HL-60 (cell line): ENCODE measurements around the gene IFT20.

Source experiments
- CTCF ChIP-seq: IDR thresholded peaks from one replicate; pipeline ENCODE4 v1.5.1; 2011; ENCODE audit warnings: low read length, control low read depth, inconsistent platforms; ENCODE audit not compliant: insufficient read depth
- POLR2AphosphoS5 ChIP-seq: IDR thresholded peaks from 2 replicates; pipeline ENCODE4 v1.6.1; 2012; ENCODE audit warnings: low read depth
- SPI1 ChIP-seq: IDR thresholded peaks from 2 replicates; pipeline ENCODE4 v1.6.1; 2012; ENCODE audit warnings: low read depth, mild to moderate bottlenecking, borderline replicate concordance
- TF ChIP-seq, protein P1 (sequence below): IDR thresholded peaks from 2 replicates; pipeline ENCODE4 v1.6.1; 2012; ENCODE audit warnings: low read depth; ENCODE audit not compliant: insufficient replicate concordance

- TF ChIP-seq, protein P1, sequence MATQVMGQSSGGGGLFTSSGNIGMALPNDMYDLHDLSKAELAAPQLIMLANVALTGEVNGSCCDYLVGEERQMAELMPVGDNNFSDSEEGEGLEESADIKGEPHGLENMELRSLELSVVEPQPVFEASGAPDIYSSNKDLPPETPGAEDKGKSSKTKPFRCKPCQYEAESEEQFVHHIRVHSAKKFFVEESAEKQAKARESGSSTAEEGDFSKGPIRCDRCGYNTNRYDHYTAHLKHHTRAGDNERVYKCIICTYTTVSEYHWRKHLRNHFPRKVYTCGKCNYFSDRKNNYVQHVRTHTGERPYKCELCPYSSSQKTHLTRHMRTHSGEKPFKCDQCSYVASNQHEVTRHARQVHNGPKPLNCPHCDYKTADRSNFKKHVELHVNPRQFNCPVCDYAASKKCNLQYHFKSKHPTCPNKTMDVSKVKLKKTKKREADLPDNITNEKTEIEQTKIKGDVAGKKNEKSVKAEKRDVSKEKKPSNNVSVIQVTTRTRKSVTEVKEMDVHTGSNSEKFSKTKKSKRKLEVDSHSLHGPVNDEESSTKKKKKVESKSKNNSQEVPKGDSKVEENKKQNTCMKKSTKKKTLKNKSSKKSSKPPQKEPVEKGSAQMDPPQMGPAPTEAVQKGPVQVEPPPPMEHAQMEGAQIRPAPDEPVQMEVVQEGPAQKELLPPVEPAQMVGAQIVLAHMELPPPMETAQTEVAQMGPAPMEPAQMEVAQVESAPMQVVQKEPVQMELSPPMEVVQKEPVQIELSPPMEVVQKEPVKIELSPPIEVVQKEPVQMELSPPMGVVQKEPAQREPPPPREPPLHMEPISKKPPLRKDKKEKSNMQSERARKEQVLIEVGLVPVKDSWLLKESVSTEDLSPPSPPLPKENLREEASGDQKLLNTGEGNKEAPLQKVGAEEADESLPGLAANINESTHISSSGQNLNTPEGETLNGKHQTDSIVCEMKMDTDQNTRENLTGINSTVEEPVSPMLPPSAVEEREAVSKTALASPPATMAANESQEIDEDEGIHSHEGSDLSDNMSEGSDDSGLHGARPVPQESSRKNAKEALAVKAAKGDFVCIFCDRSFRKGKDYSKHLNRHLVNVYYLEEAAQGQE = no peak
- no peak for TF ChIP-seq CTCF
- TF ChIP-seq POLR2AphosphoS5 = no peak
- no peak for TF ChIP-seq SPI1
Observed at GRCh38 chr17:28282596-28282995, 52.7 kb downstream of the IFT20 start.
